Measurements from ENCODE around the gene ITGA1.

The ITGA1 gene

DNA sequence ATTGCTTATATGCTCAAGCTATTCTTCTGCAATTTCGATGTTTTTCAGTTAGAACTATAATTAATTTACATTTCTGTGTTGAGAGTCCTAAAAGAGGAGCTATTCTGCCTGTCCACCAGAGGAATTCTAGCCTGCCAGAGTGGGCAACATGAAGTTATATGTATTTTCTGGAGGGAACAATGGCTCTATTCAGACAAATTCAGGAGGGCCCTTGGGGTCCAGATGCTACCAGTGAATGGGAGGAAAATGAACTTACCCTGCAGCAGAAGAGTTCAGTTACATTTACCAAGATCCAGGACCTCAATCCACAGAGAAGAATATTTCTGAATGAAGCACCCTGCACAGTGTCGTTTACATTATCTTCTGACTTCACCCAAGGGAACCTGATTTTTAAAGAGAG is 80.7 kb downstream of the ITGA1 start:
- no peak for DNase-seq (ENCODE audit: low read depth in 1 of 2, low spot score in 1 of 2)
- no peak for TF ChIP-seq JUND (IDR thresholded peaks at IDR 0.05; ENCODE audit: low read depth)

DNA sequence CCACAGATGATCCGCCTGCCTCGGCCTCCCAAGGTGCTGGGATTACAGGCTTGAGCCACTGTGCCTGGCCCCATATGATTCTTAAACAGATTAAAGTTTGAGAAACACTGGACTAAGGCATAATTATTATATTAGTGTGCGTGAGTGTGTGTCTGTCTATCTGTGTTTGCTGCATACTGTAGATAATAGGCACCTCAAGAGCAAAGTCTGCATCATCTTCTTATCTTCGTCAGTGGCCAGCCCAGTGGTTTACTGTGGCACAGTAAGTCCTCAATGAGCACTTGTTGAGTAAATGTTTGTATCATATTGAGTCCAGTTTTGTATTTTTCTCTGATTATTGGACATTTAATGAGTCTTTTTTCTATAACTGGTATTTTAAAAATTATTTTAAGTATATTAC is 81.7 kb downstream of the ITGA1 start:
- no peak for DNase-seq (ENCODE audit: low read depth in 1 of 2, low spot score in 1 of 2)
- TF ChIP-seq JUND (IDR thresholded peaks at IDR 0.05; ENCODE audit: low read depth) = no peak

More for the DNA sequence above, 80.7 kb downstream of the ITGA1 start:
- in situ Hi-C loops (cut with HindIII; ENCODE audit: low pct_unique_long_range_greater_than_20kb, low sequenced_read_pairs) = no loop called here

DNA sequence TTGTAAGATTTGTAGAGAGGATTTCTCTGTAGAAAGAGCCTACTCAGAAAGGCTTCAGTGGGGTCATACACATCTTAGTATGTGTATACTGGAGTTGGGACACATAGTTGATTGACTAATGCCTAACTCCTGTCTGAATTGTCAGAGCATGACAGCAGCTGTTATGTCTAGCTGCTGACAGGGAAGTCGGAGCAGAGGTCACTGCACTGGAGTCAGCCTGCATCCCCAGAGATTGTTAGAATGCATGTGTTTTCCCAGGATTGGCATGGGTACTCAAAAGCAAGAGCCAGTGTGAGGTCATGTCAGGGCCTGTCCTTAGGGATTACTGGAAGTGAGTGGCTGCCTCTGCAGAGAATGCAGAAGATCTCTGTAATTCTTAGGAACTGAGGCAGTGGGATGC is 82.7 kb downstream of the ITGA1 start:
- TF ChIP-seq JUND (IDR thresholded peaks at IDR 0.05; ENCODE audit: low read depth) = no peak
- in situ Hi-C loops (cut with HindIII; ENCODE audit: low pct_unique_long_range_greater_than_20kb, low sequenced_read_pairs) = no loop called here
- no peak for DNase-seq (ENCODE audit: low read depth in 1 of 2, low spot score in 1 of 2)

More for the DNA sequence above, 81.7 kb downstream of the ITGA1 start:
- in situ Hi-C loops (cut with HindIII; ENCODE audit: low pct_unique_long_range_greater_than_20kb, low sequenced_read_pairs) = no loop called here

DNA sequence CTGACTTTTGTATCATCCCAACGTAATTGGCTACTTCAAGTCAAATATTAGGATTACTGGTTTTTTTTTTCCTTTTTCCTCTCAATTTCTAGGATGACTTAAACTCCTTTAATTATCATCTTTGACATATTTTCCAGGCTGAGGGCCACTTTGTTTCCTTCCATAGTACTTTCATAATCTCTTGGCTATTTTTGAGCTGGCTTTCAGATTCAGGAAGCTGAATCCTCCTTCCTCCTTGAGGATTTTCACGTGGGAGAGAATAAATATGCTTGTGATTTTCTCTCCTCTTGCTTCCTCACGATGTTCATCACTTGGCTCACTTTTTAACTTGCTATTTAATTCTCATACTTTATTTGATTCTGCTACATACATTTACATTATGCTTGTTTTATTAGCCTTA is 88.1 kb downstream of the ITGA1 start:
- in situ Hi-C loops (cut with HindIII; ENCODE audit: low pct_unique_long_range_greater_than_20kb, low sequenced_read_pairs) = no loop called here
- no peak for DNase-seq (ENCODE audit: low read depth in 1 of 2, low spot score in 1 of 2)
- no peak for TF ChIP-seq JUND (IDR thresholded peaks at IDR 0.05; ENCODE audit: low read depth)

DNA sequence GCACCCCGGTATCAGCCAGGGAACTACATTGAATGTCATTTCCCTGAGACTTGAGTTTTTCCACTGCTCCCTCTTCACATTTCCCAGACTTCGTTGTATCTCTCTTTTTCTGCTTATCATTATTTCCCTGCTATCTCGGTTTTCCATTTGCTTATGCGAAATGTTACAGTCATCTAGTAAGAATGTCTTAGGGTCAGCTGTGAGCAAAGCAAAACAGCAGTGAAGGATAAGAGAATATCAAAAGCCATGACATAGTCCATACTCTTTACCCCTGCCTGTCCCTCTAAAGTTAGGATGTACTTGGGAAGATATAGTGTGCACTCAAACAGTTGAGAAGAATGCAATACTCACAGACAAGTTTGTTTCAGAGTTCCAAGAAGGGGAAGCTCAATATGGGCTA is 88.7 kb downstream of the ITGA1 start:
- in situ Hi-C loops (cut with HindIII; ENCODE audit: low pct_unique_long_range_greater_than_20kb, low sequenced_read_pairs) = no loop called here
- TF ChIP-seq JUND (IDR thresholded peaks at IDR 0.05; ENCODE audit: low read depth) = no peak
- no peak for DNase-seq (ENCODE audit: low read depth in 1 of 2, low spot score in 1 of 2)

DNA sequence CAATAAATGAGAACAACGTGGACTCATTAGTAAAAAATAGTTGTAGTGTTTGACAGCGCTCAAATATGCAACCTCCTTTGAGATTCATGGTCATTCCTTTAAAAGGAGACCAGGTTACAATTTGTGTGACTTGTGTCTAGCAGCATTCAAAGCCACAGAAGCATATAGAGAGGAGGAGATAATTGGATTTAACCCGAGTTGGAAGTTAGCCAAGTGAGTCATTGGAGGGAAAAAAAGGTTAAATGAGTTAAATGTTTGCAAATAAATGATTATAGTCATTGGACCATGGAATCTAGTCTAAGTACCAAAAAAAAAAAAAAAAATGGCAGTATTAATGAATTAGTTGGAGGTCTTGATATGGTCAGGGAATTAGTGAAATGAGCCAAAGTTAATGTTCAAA is 90.9 kb downstream of the ITGA1 start:
- TF ChIP-seq JUND (IDR thresholded peaks at IDR 0.05; ENCODE audit: low read depth) = no peak
- in situ Hi-C loops (cut with HindIII; ENCODE audit: low pct_unique_long_range_greater_than_20kb, low sequenced_read_pairs) = no loop called here
- DNase-seq (ENCODE audit: low read depth in 1 of 2, low spot score in 1 of 2) = no peak

DNA sequence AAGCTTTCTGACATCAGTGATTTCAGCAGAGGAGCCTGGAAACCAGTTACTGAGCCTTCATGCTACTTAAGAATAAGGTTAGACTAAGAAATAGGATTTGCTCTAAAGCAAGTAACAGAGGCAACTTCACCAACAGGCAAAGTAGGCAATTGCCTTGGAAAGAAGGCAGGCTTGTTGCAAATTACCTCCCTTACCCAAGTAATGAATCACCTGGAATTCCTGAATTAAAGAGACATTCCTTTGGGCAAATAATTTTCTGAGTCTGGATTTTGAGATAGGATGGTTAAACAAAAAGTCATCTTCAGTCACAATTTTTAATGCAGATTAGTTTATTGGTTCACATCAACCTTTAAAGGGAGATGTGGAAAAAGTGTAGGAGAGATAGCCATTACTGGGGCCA is 92.8 kb downstream of the ITGA1 start:
- in situ Hi-C loops (cut with HindIII; ENCODE audit: low pct_unique_long_range_greater_than_20kb, low sequenced_read_pairs) = no loop called here
- TF ChIP-seq JUND (IDR thresholded peaks at IDR 0.05; ENCODE audit: low read depth) = no peak
- no peak for DNase-seq (ENCODE audit: low read depth in 1 of 2, low spot score in 1 of 2)

DNA sequence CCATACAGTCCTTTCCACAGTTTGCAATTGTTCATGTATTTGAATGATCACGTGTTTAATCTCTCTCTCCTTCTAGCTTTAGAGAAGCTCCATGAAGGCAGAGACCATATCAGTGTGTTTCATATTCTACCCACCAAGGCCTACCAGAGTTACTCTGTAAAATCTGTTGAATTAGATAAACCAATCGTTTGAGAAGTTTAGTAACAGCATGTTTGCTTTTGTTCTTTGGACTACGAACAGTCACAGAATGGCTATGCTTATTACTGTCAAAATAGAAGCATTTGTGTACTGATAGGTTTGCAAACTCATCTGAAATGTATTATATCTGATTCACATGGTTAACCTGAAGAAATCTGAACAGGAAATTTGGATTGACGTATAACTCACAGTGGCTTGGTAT is 93.8 kb downstream of the ITGA1 start:
- DNase-seq (ENCODE audit: low read depth in 1 of 2, low spot score in 1 of 2) = no peak
- TF ChIP-seq JUND (IDR thresholded peaks at IDR 0.05; ENCODE audit: low read depth) = no peak
- in situ Hi-C loops (cut with HindIII; ENCODE audit: low pct_unique_long_range_greater_than_20kb, low sequenced_read_pairs) = no loop called here

DNA sequence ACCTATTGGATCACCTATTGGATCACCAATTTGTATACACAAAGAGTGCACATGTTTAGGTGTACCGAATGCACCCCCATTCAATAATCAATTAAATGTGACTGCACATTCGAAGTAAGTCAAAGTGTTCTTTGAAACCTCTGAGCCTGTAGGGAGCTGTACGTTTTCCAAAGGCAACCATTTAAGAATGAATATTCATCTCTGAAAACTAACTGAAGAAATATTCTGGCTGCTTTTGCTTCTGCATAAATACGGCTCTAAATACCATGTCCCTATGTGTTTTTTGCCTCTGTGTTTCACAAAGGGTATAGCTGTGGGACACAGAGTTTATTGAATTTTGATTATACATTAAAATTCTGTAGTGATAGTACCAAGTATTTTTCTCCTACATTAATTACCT is 95.4 kb downstream of the ITGA1 start:
- TF ChIP-seq JUND (IDR thresholded peaks at IDR 0.05; ENCODE audit: low read depth) = no peak
- in situ Hi-C loops (cut with HindIII; ENCODE audit: low pct_unique_long_range_greater_than_20kb, low sequenced_read_pairs) = no loop called here
- no peak for DNase-seq (ENCODE audit: low read depth in 1 of 2, low spot score in 1 of 2)

DNA sequence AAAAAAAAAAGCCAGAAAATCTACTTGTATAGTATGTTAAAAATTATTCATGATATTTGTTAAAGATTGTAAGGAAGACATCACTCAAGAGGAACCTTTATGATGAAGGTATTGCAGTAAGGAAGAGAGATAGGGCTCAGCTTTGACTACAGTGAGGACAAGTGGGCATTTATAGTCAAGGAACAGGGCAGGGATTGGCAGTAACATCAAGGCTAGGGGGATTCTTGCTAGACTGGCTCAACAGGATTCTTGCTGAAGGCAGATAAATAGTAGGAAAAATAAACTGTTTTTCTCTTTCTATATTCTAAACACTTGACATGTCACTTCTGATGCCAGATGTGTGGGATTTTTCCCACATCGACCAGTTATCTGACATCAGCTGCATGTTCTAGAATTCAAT is 96.7 kb downstream of the ITGA1 start:
- in situ Hi-C loops (cut with HindIII; ENCODE audit: low pct_unique_long_range_greater_than_20kb, low sequenced_read_pairs) = no loop called here
- no peak for DNase-seq (ENCODE audit: low read depth in 1 of 2, low spot score in 1 of 2)
- TF ChIP-seq JUND (IDR thresholded peaks at IDR 0.05; ENCODE audit: low read depth) = no peak

DNA sequence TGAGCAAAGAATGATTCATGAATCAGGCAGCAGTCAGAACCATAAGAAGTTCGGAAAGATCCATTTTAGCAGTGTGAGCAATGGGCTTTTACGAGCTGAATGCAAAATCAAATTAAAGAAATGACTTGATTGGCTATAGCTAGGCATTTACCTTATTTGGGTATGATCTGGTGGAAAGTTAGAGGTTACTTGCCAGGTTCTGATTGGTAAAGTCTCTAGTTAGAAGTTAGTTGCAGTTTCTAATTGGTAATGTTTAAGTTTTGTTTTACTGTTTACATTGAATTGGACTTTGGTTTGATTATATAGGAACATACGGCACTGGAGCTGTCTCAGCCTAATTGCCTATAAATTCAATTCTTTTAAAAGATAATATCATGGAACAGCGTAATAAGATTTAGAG is 97.9 kb downstream of the ITGA1 start:
- in situ Hi-C loops (cut with HindIII; ENCODE audit: low pct_unique_long_range_greater_than_20kb, low sequenced_read_pairs) = no loop called here
- TF ChIP-seq JUND (IDR thresholded peaks at IDR 0.05; ENCODE audit: low read depth) = no peak
- DNase-seq (ENCODE audit: low read depth in 1 of 2, low spot score in 1 of 2) = no peak

DNA sequence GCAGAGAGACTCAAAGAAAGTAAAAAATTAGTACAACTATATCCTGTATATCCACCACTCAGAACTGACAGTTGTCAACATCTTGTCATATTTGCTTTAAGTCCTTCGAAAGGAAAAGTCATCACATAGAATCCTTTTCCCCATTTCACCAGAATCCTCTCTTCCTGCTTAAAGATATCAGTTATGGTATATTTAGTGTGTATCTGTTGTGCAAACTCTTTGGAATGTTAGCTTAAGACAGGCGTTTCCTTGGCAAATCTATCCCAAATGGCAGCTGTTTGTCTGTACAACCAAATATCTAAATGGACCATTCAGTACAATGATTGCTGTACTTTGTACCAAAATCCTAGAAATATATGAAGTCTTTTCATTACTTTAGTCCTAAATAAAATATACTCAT is 98.5 kb downstream of the ITGA1 start:
- no peak for TF ChIP-seq JUND (IDR thresholded peaks at IDR 0.05; ENCODE audit: low read depth)
- in situ Hi-C loops (cut with HindIII; ENCODE audit: low pct_unique_long_range_greater_than_20kb, low sequenced_read_pairs) = no loop called here
- no peak for DNase-seq (ENCODE audit: low read depth in 1 of 2, low spot score in 1 of 2)

DNA sequence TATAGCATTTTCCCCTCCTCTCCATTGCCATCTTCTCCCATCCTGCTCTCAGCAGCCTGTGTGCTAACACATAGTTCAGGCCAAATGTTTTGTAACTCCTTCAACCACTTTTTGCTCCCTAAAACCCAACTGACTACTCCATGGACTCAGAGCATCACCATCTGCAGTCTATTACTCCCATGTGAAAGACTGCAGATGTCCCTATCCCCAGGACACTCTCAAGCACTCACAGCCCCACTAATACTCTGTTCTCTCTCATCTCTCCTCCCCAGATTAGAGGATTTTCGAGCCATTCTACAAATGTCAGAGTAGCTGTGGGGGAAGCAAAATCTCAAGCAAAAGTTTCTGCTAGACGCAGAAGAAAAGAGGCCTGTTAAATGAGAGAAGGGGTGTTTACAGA is 99.3 kb downstream of the ITGA1 start:
- in situ Hi-C loops (cut with HindIII; ENCODE audit: low pct_unique_long_range_greater_than_20kb, low sequenced_read_pairs) = no loop called here
- no peak for DNase-seq (ENCODE audit: low read depth in 1 of 2, low spot score in 1 of 2)
- TF ChIP-seq JUND (IDR thresholded peaks at IDR 0.05; ENCODE audit: low read depth) = no peak

DNA sequence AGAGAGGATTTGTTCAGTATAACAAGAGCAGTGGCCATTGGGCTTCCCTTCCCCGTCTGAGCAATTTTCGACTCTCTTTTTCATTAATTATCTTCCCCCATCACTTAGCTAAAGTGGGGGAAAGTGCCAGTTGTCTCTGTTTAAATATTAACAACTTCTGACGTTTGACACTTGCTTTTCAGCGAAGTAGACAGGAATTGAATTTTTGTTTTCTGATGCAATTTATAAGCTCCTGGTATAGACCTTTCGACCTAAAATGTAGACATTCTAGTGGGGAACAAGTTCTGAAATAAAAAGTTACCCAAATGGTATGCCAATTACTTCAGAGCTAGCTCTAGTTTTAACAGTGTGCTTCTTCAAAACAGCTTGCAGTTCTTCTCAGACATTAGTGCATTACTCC is 100.6 kb downstream of the ITGA1 start:
- no peak for TF ChIP-seq JUND (IDR thresholded peaks at IDR 0.05; ENCODE audit: low read depth)
- DNase-seq (ENCODE audit: low read depth in 1 of 2, low spot score in 1 of 2) = no peak
- in situ Hi-C loops (cut with HindIII; ENCODE audit: low pct_unique_long_range_greater_than_20kb, low sequenced_read_pairs) = no loop called here

All from T47D (cell line).